CD4-positive, CD25-positive, alpha-beta regulatory T cell (primary cell): ENCODE results near the gene LZTR1. TPM values are rescaled to one million over a fixed set of nuclear protein-coding genes. Genes with fewer than 3 reads are reported as not detected.
A peak's percentile ranks its signal among the peaks of the same experiment; 100 is the strongest.
"Not testable (repeated sequence)": the region's sequence is repeated elsewhere in the genome, so short reads cannot be mapped to it uniquely, and the experiment has no call there.

Source experiments
- ATAC-seq, 2 donors: fragments of 150-1000 bp; cut with Tn5 transposase; one replicate each; pipeline ENCODE4 v1.10.0; 2021; ENCODE audit warnings: low read depth in 2 of 2, moderate number of reproducible peaks in 2 of 2, moderate library complexity in 1 of 2
- DNase-seq, 3 donors: peaks; one replicate each; pipeline versions ENCODE4 v3.0.0 to v3.0.0-alpha.2; 2012 to 2022; ENCODE audit warnings: mixed read lengths in 1 of 3
- H3K27ac ChIP-seq: one replicate; pipeline ENCODE4 v1.7.0; 2013; ENCODE audit warnings: mild to moderate bottlenecking, low read length; ENCODE audit not compliant: insufficient read depth, poor library complexity, severe bottlenecking
- H3K27me3 ChIP-seq: one replicate; pipeline ENCODE4 v1.7.0; 2013; ENCODE audit warnings: low read length; ENCODE audit not compliant: control insufficient read depth, insufficient read depth
- H3K36me3 ChIP-seq: one replicate; pipeline ENCODE4 v1.7.0; 2013; ENCODE audit warnings: mild to moderate bottlenecking, low read length, moderate library complexity; ENCODE audit not compliant: control insufficient read depth, insufficient read depth
- H3K4me1 ChIP-seq: 2 replicates; pipeline ENCODE4 v1.7.0; 2013; ENCODE audit warnings: mild to moderate bottlenecking, low read length; ENCODE audit not compliant: insufficient read depth, control insufficient read depth, poor library complexity, severe bottlenecking
- H3K4me3 ChIP-seq: one replicate; pipeline ENCODE4 v1.7.0; 2013; ENCODE audit warnings: low read depth, mild to moderate bottlenecking, low read length, moderate library complexity
- H3K9me3 ChIP-seq, 2 experiments: 1 replicate in 1 of 2; 2 replicates in 1 of 2; pipeline ENCODE4 v1.7.0; 2013; ENCODE audit warnings: low read length in 2 of 2, mild to moderate bottlenecking in 1 of 2, moderate library complexity in 1 of 2; ENCODE audit not compliant: control insufficient read depth in 2 of 2
- H3K27ac Mint-ChIP-seq, 3 donors: one replicate each; pipeline ENCODE4 v1.8.0; 2020 to 2022; ENCODE audit warnings: mild to moderate bottlenecking in 3 of 3, mixed read lengths in 3 of 3, moderate library complexity in 2 of 3
- H3K27me3 Mint-ChIP-seq: one replicate; pipeline ENCODE4 v1.8.0; 2022; ENCODE audit warnings: mild to moderate bottlenecking, mixed read lengths
- H3K36me3 Mint-ChIP-seq: one replicate; pipeline ENCODE4 v1.8.0; 2020; ENCODE audit warnings: mixed read lengths
- H3K4me1 Mint-ChIP-seq, 4 donors: one replicate each; pipeline ENCODE4 v1.8.0; 2020 to 2022; ENCODE audit warnings: mixed read lengths in 4 of 4, mild to moderate bottlenecking in 1 of 4
- H3K4me3 Mint-ChIP-seq, 4 donors: one replicate each; pipeline ENCODE4 v1.8.0; 2020 to 2022; ENCODE audit warnings: mild to moderate bottlenecking in 4 of 4, mixed read lengths in 4 of 4, moderate library complexity in 3 of 4
- H3K9me3 Mint-ChIP-seq, 7 donors: one replicate each; pipeline ENCODE4 v1.8.0; 2020 to 2022; ENCODE audit warnings: mixed read lengths in 7 of 7, mild to moderate bottlenecking in 3 of 7, moderate library complexity in 2 of 7
- polyA plus RNA-seq, 4 donors: library from polyadenylated mRNA; unstranded; fragments of 300-500 nt; fragmentation: Illumina TruSeq; gene quantifications; one replicate each; pipeline ENCODE4 v1.2.3, GENCODE V29; 2021
- total RNA-seq: library from RNA; stranded (reverse); gene quantifications from one replicate; pipeline ENCODE4 v1.2.3, GENCODE V29; 2022

Gene LZTR1
- total and polyA plus RNA-seq, 5 donors from 2014 or later, result 9.6 to 69.4 (median 12.1) TPM

DNA sequence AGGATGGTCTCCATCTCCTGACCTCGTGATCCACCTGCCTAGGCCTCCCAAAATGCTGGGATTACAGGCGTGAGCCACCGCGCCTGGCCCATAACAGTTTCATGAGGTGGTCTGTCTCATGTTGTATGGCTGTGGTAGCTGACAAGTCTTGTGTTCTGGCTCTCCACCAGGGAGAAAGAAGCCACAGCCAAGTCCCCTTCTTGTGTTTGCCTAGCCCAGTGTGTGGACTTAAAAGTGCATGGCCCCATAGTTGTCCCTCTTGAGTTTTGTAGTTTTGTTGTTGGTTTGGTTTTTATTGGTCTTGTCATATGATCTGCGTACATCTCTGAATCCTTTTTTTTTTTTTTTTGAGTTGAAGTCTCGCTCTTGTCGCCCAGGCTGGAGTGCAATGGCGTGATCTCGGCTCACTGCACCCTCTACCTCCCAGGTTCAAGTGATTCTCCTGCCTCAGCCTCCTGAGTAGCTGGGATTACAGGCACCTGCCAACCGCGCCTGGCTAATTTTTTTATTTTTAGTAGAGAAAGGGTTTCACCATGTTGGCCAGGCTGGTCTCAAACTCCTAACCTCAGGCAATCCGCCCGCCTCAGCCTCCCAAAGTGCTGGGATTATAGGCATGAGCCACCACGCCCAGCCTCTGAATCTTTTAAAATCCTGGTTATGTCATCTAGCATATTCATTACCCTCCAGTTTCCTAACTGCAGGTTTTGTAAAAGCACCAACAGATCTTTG lies 42.5 kb upstream of the LZTR1 start:
- not testable (repeated sequence) for H3K9me3 ChIP-seq, H3K4me3 ChIP-seq, H3K27ac ChIP-seq, ATAC-seq, DNase-seq, H3K9me3 Mint-ChIP-seq, H3K27me3 Mint-ChIP-seq, H3K27me3 ChIP-seq
- Histone ChIP-seq H3K4me1 (peaks cover 63% of the 10 kb centered on the region), H3K36me3 (peaks cover 27% of the 10 kb centered on the region)
- peak overlapping the region; percentile 5 to 83 (median 59) for H3K27ac Mint-ChIP-seq
- H3K4me3 Mint-ChIP-seq, result peak overlapping the region; percentile 43 to 66 (median 56)
- H3K4me1 Mint-ChIP-seq, result peaks cover 47 to 89% (median 66%) of the 10 kb centered on the region in 4 donors
- peaks cover 44% of the 10 kb centered on the region for H3K36me3 Mint-ChIP-seq

DNA sequence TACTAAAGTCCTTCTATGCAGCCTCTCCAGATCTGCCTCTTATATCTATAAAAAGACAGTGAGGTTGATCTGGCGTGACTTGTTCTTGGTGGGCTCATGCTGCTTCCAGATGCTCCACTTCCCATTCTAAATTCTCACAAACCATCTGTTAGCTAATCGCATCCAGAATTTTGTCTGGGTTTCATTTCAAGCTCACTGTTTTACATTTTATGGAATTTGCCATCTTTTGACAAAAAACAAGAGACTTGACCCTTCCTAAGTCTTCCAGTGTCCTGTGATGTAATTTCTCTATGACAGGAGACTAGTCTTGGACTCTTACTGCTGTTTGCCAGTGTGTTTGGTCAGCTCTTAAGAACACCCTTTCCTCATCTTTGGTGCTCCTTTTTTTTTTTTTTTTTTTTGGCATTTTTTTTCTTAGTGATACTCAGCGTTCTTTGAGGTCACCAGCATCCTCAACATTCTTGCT lies 41.9 kb upstream of the LZTR1 start:
- Mint-ChIP-seq H3K9me3 (no peaks in the 10 kb centered on the region), H3K27ac (peak overlapping the region in 2 of 3 donors; percentile 4 to 75), H3K4me1 (peaks cover 50 to 91% (median 67%) of the 10 kb centered on the region in 4 donors), H3K27me3 (no peaks in the 10 kb centered on the region), H3K36me3 (peaks cover 40% of the 10 kb centered on the region), H3K4me3 (peak overlapping the region; percentile 23 to 67 (median 57))
- H3K36me3 ChIP-seq, result peaks cover 24% of the 10 kb centered on the region
- no peaks in the 10 kb centered on the region for H3K9me3 ChIP-seq
- H3K4me1 ChIP-seq, result peaks cover 66% of the 10 kb centered on the region
- no peak overlapping the region for H3K4me3 ChIP-seq
- H3K27me3 ChIP-seq, result no peaks in the 10 kb centered on the region
- no peak for ATAC-seq
- no peak overlapping the region for H3K27ac ChIP-seq
- no peak for DNase-seq

DNA sequence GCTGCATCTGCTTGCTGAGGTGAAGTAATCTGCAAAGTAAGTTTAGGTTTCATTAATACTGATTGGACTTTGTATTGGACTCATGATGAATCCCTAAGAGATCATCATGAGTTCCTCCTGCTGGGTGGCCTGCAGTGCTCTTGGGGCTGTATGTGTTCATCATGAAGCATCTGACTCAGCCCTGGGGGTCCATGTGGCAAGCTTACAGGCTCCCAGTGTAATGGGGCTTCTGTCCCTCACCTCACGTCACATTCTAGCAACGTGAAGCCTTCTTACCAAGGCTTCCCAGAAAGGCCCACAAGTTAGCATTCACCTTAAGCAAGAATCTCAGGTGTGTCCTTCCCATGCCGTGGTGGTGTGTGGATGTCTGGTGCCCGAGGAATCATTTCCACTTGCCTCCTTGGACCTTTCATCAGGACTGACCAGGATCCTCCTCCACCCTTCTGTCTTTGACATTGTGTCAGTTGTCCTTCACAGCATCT lies 41.2 kb upstream of the LZTR1 start:
- Mint-ChIP-seq H3K36me3 (peaks cover 41% of the 10 kb centered on the region), H3K4me1 (peaks cover 57 to 93% (median 70%) of the 10 kb centered on the region in 4 donors)
- ATAC-seq, result no peak

DNA sequence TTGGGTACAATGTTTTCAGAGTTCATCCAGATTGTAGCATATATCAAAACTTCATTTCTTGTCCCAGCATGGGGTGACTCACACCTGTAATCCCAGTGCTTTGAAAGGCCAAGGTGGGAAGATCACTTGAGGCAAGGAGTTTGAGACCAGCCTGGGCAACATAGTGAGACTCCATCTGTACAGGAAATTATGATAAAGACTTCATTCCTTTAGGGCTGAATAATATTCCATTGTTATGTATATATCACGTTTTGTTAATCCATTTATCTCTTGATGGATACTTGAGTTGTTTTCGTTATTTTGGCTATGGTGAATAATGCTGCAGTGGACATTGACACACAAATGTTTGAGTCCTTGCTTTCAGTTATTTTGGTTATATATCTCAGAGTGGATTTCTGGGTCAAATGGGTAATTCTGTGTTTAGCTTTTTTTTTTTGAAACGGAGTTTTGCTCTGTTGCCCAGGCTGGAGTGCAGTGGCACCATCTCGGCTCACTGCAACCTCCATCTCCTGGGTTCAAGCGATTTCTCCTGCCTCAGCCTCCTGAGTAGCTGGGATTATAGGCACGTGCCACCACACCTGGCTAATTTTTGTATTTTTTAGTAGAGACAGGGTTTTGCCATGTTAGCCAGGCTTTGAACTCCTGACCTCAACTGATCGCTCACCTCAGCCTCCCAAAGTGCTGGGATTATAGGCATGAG lies 39.7 kb upstream of the LZTR1 start:
- Mint-ChIP-seq H3K4me1 (peaks cover 62 to 87% (median 66%) of the 10 kb centered on the region in 4 donors), H3K4me3 (peak overlapping the region in 3 of 4 donors; percentile 41 to 70 (median 49)), H3K27ac (peak overlapping the region; percentile 41 to 83 (median 82)), H3K36me3 (peaks cover 40% of the 10 kb centered on the region)
- not testable (repeated sequence) for H3K9me3 Mint-ChIP-seq, DNase-seq, H3K4me3 ChIP-seq, ATAC-seq, H3K27me3 Mint-ChIP-seq, H3K27me3 ChIP-seq, H3K9me3 ChIP-seq, H3K27ac ChIP-seq
- peaks cover 54% of the 10 kb centered on the region for H3K4me1 ChIP-seq
- peaks cover 18% of the 10 kb centered on the region for H3K36me3 ChIP-seq

More for the DNA sequence above, 41.2 kb upstream of the LZTR1 start:
- Mint-ChIP-seq H3K9me3 (no peaks in the 10 kb centered on the region), H3K27me3 (no peaks in the 10 kb centered on the region), H3K27ac (peak overlapping the region in 2 of 3 donors; percentile 4 to 75), H3K4me3 (peak overlapping the region; percentile 23 to 67 (median 50))
- Histone ChIP-seq H3K27me3 (no peaks in the 10 kb centered on the region), H3K4me3 (peak overlapping the region; percentile 16), H3K27ac (no peak overlapping the region), H3K9me3 (no peaks in the 10 kb centered on the region), H3K4me1 (peaks cover 65% of the 10 kb centered on the region), H3K36me3 (peaks cover 19% of the 10 kb centered on the region)
- no peak for DNase-seq

DNA sequence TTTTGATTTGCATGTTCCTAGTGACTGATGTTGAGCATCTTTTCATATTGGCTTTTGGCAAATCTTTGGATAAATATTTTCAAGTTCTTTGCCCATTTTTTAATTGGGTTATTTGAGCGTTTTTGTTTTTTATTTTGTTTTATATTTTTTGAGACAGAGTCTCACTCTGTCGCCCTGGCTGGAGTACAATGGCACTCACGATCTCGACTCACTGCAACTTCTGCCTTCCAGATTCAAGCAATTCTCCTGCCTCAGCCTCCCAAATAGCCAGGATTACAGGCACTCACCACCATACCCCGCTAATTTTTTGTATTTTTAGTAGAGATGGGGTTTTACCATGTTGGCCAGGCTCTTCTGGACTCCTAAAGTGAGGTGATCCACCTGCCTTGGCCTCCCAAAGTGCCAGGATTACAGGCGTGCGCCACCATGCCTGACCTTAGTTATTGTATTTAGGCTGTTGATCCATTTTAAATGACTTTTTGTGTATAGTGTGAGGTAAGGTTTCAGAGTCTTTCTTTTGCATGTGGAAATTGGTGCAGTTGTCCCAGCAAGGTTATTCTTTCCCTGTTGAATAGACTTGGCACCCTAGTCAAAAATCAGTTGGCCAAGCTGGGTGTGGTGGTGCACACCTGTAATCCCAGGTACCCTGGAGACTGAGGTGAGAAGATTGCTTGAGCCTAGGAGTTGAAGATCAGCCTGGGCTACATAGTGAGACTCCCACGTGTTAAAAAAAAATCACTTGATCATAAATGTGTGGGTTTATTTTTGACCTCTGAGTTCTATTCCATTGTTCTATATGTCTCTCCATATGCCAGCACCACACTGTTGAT lies 38.8 kb upstream of the LZTR1 start:
- H3K27me3 Mint-ChIP-seq, result no peaks in the 10 kb centered on the region
- H3K9me3 ChIP-seq, result no peaks in the 10 kb centered on the region
- no peak for DNase-seq
- ATAC-seq, result no peak
- no peak overlapping the region for H3K27ac ChIP-seq
- H3K27me3 ChIP-seq, result no peaks in the 10 kb centered on the region
- H3K9me3 Mint-ChIP-seq, result no peaks in the 10 kb centered on the region
- peaks cover 13% of the 10 kb centered on the region for H3K36me3 ChIP-seq
- H3K4me3 ChIP-seq, result no peak overlapping the region
- H3K4me1 Mint-ChIP-seq, result peaks cover 60 to 85% (median 66%) of the 10 kb centered on the region in 4 donors
- peaks cover 44% of the 10 kb centered on the region for H3K4me1 ChIP-seq
- H3K4me3 Mint-ChIP-seq, result peak overlapping the region in 2 of 4 donors; percentile 5 to 70
- peaks cover 33% of the 10 kb centered on the region for H3K36me3 Mint-ChIP-seq
- peak overlapping the region in 2 of 3 donors; percentile 13 to 26 for H3K27ac Mint-ChIP-seq

DNA sequence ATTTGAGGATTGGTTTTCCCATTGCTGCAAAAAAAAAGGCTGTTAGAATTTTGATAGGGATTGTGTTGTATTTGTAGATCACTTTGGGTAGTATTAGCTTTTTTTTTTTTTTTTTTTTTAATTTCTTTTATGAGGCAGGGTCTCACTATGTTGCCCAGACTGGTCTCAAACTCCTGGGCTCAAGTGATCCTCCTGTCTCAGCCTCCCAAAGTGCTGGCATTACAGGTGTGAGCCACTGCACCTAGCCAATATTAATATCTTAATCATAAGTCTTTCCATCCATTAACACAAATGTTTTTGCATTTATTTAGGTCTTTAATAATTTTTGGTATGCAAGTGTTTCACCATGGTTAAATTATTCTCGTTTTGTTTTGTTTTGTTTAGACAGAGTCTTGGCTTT lies 38.1 kb upstream of the LZTR1 start:
- Histone ChIP-seq H3K4me1 (peaks cover 38% of the 10 kb centered on the region), H3K9me3 (no peaks in the 10 kb centered on the region), H3K27ac (no peak overlapping the region), H3K27me3 (no peaks in the 10 kb centered on the region), H3K4me3 (no peak overlapping the region), H3K36me3 (peaks cover 14% of the 10 kb centered on the region)
- no peak for ATAC-seq
- Mint-ChIP-seq H3K9me3 (no peaks in the 10 kb centered on the region), H3K4me1 (peaks cover 55 to 83% (median 65%) of the 10 kb centered on the region in 4 donors), H3K27ac (peak overlapping the region in 2 of 3 donors; percentile 13 to 26), H3K27me3 (no peaks in the 10 kb centered on the region), H3K36me3 (peaks cover 28% of the 10 kb centered on the region), H3K4me3 (peak overlapping the region in 1 of 4 donors; percentile 70)
- no peak for DNase-seq

DNA sequence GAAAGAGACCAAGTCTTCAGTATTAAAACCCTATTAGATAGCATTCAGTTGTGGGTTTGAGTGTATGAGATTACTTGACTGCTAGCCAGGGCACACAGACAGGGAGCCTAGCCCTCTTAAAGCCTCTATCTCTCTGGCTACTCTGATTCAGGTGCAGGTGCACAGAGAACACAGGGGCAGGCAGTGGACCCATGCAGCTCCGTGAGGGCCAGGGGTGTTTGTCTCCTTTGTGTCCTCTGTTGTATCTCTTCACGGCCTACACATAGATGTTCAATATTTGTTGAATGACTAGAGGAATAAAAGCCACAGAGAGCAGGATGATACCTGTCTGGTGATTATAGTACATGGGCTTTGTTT lies 36.5 kb upstream of the LZTR1 start:
- Histone ChIP-seq H3K27me3 (no peaks in the 10 kb centered on the region), H3K9me3 (no peaks in the 10 kb centered on the region), H3K4me3 (no peak overlapping the region), H3K27ac (no peak overlapping the region), H3K4me1 (peaks cover 28% of the 10 kb centered on the region), H3K36me3 (peaks cover 25% of the 10 kb centered on the region)
- H3K27me3 Mint-ChIP-seq, result no peaks in the 10 kb centered on the region
- no peak for DNase-seq
- no peak for ATAC-seq
- peaks cover 26% of the 10 kb centered on the region for H3K36me3 Mint-ChIP-seq
- H3K27ac Mint-ChIP-seq, result peak overlapping the region; percentile 56 to 79 (median 60)
- peak overlapping the region in 2 of 4 donors; percentile 19 to 26 for H3K4me3 Mint-ChIP-seq
- H3K9me3 Mint-ChIP-seq, result no peaks in the 10 kb centered on the region
- peaks cover 47 to 79% (median 62%) of the 10 kb centered on the region in 4 donors for H3K4me1 Mint-ChIP-seq
